HK-2 (cell line): Measurements from ENCODE around the gene RASSF3.

Experiments
- DNase-seq: peaks from one replicate; pipeline ENCODE4 v3.0.0-alpha.2; 2018; ENCODE audit not compliant: unreplicated experiment

RASSF3 gene

DNA sequence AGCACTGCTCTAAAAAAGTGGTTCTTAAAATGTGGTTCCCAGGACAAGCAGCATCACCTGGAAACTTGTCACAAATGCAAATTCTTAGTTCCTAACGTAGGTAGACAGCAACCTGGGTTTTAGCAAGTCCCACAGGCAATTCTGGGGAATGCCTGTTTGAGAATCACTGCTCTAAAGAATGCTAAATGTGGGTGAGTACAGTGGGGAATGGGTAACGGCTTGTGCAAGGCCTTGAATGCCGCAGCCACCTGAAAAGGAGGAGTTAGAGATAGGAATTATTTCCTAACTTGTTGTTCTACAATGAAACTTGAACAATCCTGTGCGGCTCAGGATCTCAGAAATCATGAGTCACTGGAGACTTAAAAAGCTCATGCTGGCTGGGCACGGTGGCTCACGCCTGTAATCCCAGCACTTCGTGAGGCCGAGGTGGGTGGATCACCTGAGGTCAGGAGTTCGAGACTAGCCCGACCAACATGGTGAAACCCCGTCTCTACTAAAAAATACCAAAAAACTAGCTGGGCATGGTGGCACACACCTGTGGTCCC is 114.0 kb downstream of the RASSF3 start:
- DNase-seq, result no peak

DNA sequence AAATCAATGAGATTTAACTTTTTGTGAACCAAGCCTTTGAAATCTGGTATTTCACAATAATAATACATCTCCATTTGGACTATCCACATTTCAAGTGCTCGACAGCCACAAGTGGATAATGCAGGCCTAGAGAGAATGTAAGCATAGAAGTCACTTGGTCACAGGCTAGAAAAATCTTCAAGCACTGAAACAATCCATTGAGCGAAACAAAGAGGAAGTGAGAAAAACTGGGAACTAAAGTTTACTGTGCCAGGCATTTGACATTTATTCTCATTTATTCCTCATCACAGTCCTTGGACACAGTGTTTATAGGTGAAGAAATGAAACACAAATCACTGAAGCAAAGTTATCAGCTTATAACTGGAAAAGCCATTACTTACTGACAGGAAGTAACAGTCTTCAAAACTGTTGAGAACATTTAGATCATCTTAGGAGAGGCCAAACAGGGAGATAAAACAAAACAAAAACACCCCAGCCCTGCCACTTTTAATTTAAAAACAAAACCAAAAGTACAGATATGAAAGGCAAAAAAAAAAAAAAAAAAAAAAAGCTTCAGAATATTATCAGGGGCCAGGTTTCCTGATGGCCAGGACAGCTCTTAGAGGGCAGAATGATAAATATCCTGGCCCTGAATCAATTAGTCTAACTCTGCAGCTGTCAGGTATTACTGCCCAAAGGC is 119.8 kb downstream of the RASSF3 start:
- no peak for DNase-seq

DNA sequence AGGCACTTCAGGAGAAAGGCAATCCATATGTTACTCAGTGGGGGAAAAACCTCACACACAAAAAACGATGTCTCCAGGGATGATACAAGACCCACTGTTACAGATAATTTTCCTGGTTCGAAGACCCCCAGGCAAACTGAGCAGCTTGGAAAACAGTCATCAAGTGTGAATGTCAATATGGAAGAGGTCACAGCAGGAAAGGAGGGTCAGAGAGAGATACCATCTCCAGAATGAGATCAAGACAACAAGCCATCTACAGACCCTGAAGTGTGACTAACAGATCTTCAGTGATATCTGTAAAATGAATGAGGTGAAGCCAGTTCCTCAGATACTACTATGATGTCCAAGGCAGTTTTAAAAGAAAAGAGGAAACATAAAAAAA is 120.3 kb downstream of the RASSF3 start:
- DNase-seq, result no peak

DNA sequence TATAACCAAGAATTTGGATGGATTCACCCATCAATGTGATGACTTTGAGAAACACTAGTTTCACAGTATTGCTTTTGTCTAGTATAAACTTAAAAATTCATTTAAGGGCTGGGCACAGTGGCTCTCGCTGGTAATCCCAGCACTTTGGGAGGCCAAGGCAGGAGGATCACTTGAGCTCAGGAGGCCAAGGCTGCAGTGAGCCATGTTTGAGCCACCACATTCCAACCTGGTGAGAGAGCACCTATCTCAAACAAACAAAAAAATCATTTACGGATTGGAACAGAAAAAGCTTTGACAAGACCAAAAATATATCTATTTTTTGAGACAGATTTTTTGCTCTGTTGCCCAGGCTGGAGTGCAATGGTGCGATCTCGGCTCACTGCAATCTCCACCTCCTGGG is 121.4 kb downstream of the RASSF3 start:
- DNase-seq, result no peak

DNA sequence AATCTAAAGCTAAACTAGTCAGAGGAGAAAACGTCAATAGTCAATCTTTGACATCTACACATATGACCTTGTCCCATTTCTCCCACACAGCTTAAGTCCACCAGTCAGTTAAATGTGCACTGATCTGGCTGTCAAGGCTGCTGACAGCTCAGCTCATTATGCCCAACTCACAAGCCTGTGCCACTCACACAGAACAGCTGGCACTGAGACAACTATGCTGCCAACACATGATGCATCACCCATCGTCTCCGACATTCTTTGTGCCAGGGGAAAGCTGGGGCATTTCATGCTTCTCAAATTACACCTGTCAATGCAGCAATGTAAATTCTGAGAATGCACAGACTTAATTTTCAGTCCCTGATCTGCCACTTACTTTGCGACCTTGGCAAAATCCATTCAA is 123.6 kb downstream of the RASSF3 start:
- peak; percentile 58 for DNase-seq

DNA sequence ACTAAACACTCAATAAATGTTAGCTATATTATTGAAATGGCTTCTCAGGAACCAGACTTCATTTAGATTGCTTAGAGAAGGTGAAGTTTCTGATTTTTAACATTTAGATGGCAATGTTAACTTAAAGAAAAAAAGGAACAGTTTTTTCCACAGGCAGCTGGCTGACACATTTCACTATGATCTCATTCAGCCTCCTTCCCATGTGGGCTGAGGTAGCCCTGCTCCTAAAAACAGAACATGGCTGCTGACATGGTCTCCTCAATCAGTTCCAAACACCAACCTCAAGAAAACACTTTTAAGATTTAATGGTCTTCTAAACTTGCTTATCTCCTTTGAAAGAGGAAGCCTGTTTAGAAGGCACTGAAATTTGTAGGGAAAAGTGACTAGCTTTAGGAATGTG is 125.1 kb downstream of the RASSF3 start:
- no peak for DNase-seq

DNA sequence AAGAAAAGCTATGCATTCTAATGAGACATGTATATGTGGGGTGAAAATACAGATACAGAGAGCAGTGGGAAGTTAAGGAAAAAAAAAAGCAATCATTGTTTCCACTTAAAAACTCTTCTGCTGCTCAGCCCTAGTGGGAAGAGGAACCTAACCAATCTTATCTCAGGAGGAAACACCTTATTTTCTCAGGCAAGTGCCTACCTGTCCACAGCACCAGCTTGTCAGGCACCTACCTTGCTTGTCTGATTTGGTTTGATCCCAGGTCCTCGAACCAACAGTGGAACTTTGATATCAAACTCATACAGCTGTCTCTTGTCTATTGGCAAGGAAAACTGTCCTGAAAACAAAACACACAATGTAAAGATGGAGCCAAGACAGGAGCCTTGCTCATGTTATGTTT is 126.5 kb downstream of the RASSF3 start:
- no peak for DNase-seq

DNA sequence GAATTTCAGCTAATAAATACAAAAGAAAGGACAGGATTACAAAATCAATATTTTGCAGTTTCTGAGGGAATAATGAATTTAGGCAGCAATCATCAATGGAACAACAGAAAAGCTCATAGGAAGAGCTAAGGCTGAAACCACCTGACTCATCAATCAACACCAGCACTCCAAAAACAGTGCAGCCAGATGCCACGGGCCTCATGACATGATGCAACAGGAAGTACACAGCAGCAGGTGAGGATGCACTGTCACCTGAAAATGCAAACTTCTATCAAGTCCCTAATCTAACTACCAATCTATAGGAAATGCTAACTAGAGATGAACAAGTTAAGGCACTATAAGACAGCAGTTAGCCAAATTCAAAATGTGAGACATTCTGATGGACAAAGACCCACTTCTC is 127.2 kb downstream of the RASSF3 start:
- DNase-seq, result no peak

DNA sequence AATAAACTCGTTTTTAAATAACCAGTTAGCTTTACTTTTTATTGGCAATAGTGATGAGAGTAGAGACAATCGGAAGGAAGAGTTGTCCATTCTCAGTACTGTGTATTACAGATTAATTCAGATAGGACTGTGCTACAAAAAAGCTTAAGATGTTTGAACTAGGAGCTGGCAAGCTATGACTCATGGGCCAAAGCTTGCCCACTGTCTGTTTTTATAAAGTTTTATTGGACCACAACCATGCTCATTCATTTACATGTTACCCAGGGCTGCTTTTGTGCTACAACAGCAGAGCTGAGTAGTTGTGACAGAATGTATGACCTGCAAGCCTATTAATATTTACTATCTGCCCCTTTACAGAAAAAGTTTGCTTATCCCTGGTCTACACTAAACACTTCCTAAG is 129.5 kb downstream of the RASSF3 start:
- no peak for DNase-seq

DNA sequence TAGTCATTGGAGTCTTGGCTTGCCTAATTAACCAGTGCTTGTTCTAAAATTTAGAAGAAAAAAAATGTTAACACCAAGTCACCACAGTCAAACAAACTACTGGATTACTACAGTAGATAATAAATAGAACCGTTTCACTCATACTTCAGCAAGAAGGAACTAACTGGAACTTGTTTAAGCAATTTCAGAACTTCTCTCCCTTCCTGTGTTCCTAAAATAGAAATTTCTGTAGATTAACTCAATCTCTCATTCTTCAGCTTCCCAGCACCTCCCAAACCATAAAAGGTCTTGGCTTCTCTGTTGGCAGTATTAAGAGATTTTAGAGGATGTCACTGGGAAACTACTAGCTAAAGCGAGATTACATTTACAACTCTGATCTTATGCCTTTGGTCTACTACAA is 130.4 kb downstream of the RASSF3 start:
- DNase-seq, result no peak

DNA sequence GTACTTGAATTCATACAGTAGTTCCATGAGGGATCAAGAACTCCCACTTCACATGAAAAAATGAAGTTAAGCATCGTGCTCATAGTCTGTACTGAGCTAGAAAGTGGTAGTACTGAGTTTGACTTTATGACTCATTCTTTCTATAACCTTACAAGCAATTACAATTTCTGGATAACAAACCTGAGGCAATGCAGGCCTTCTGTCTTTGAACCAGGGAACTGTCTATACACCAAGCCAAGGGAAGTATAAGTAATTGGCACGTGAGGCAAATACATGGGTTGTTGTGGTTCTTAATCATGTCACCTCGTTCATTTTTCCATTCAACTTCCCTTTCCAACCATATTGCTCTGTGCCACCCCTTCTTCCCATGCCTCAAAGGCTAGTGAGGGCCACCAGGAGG is 132.1 kb downstream of the RASSF3 start:
- DNase-seq, result no peak

DNA sequence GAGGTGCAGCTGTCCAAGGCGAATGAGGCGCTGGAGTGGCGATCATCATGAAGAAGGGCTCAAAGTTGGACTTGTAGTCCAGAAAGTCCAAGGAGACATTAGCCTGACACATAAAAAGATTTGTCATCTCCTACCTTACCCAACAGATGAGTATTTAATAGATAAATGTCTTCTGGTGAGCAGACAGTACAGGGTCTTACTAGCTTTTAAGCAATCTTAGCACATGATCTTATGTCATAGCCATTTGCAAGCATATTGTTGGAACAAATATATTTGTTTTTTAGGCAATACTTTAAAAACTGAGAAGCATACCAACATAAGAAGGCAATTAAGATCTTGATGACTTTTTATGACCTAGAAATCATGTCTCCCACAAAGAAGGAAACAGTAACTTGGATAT is 132.9 kb downstream of the RASSF3 start:
- DNase-seq, result no peak

DNA sequence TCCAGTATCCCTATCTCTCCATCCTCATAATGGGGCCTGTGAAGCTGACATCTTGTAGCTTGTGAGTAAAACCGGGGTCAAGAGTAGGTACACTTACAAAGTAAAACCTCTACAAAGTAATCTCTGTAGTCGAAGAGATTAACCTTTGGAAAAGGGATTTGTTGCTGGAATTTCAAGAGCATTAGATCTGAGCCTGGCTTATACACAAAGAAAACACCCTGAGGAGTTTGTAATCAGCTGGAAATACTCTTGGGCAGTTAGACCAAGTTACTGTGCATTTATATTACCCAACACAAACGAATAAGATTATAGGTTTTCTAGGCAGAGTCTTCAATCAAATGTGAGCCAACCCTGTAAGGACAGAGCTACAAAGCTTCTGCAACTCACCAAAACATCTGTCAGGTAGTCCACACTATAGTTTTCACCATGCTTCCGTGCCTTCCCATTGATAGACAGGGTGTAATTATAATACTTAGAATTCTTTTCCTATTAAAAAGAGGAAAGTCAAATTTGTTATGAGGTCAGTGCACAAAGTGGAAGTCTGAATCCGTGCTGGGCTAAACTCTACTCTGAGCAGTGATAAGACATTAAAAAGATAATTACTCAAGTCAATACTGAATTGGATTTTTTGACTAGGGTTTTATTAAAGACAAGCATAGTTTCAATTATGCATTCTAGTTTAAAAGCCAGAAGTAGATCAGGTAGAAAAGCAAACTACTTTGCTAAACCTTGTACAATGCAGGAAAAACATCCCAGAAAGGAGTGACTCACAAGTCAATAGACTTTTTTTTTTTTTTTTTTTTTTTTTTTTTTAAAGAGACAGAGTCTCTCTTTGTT is 134.3 kb downstream of the RASSF3 start:
- DNase-seq, result no peak

DNA sequence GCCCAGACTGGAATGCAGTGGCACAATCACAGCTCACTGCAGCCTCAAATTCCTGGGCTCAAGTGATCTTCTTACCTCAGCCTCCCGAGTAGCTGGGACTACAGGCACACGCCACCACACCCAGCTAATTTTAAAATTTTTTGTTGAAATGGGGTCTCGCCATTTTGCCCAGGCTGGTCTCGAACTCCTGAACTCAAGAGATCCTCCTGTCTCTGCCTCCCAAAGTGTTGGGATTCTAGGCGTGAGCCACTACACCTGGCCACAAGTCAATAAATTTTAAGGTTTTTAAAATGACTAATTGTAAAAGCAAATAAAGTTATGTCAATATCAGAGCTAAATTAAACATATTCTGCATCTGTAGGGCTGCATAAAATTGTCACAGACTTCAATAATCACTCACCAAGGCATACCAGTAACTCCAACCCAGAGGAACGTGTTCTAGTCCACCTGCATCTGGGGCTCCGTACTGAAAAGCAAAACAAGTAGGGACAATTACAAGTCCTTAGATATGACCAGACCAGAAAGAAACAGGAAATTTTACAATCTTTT is 135.0 kb downstream of the RASSF3 start:
- DNase-seq, result no peak

DNA sequence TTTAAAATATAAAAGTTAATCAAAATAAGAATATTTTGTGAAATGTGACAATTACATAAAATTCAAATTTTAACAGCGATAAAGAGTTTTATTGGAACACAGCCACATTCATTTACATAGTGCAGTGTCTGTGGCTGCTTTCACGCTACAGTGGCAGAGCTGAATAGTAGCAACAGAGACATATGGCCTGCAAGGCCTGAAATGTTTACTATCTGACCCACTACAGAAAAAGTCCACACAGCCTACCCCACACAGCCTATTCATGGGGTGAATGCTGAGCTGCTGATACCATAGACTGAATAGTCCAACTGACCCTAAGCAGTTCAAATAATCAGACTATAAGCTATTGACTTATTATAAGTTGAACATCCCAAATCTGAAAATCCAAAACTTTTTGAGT is 135.7 kb downstream of the RASSF3 start:
- DNase-seq, result no peak

DNA sequence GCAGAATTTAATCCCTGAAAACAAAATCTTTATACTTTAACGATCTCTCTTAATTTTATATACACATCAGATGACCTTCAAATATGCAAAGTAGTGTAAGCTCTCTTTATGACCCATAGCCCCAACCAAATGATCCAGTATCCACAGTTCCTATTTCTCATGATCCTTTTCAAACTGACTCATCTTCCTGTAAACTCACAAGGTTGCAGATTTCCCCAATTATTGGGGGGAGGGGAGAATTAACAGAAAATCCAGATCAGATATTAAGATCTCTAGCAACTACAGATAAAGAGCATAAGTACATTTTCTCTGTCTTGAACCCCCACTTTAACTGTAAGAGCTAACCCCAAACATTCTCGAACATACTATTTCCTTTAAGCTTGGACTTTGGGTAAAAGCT is 136.4 kb downstream of the RASSF3 start:
- no peak for DNase-seq
